Erythroblast (primary cell): Measurements from ENCODE around the gene POM121L12.

Experiments
- DNase-seq, 2 experiments: peaks; one replicate each; lab custom pipeline; 2025; lab: John Stamatoyannopoulos, UW
- GATA1 ChIP-seq: IDR thresholded peaks from 2 replicates; pipeline ENCODE4 v1.6.1; 2011; ENCODE audit warnings: low read depth, mild to moderate bottlenecking, control low read depth, low read length, moderate library complexity
- POLR2A ChIP-seq: IDR thresholded peaks from 2 replicates; pipeline ENCODE4 v1.6.1; 2011; ENCODE audit warnings: mild to moderate bottlenecking, low read length

Gene POM121L12

DNA sequence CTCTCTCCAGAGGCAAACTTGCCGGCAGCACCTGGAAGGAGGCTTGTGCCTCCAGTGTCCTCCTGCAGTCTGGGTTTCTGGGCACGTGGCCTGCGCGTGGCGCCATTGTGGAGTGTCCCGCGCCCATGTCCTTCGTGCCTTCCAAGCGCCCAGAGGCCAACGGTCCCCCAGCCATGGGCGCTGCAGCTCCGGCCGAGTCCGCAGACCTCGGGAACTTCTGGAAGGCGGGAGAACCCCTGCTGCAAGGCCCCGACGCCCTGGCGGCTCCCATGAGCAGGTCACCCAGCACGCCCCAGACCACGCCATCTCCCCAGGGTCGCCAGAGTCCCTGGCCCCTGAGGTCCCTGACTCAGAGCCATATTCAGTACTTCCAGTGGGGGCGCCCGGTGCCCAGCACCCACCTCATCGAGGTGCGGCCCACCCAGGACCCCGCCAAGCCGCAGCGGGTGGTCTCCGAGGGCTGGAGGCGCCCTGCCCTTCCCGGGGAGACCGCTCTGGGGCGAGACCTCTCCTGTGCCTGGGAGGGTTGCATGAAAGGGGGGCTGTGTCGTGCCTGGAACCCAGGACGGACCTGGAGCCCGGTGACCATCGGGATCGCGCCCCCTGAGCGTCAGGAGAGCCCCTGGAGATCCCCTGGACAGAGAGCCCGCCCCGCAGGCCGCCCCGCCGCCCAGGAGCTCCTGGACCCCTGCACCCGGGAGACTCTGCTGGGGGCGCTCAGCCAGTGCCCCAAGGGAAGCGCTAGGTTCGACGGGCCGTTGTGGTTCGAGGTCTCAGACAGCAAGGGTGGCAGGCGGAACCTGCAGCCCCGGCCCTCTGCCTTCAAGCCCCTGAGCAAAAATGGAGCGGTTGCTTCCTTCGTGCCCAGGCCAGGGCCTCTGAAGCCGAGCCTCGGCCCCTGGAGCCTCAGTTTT lies at the start of gene POM121L12:
Gene POM121L12, plus strand, starts transcription at position 135 of the 914 bp plus-strand sequence. Its CDS starts 39 bp downstream, at position 174.
- no peak for DNase-seq

DNA sequence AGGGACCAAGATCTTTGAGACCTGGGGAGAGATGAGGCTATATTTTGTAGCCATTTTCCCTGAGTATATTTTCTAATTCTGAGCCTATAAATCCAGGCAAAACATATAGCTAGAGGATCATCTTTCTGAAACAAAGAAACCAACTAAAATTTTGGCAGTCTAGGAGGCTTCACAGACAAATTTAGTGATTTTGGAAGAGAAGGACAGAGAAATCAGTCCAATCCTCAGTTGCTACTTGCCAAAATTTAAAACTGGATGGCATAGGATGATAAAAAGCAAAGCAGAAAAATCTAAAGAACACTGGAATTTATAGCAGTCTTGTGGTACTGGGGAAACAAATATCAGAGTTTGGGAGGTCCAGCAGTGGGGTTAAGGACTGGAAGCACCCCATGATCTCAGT lies 43.4 kb upstream of the POM121L12 start:
- TF ChIP-seq GATA1: no peak
- no peak for TF ChIP-seq POLR2A

More for the DNA sequence above, at the start of gene POM121L12:
- no peak for TF ChIP-seq POLR2A
- TF ChIP-seq GATA1: no peak

DNA sequence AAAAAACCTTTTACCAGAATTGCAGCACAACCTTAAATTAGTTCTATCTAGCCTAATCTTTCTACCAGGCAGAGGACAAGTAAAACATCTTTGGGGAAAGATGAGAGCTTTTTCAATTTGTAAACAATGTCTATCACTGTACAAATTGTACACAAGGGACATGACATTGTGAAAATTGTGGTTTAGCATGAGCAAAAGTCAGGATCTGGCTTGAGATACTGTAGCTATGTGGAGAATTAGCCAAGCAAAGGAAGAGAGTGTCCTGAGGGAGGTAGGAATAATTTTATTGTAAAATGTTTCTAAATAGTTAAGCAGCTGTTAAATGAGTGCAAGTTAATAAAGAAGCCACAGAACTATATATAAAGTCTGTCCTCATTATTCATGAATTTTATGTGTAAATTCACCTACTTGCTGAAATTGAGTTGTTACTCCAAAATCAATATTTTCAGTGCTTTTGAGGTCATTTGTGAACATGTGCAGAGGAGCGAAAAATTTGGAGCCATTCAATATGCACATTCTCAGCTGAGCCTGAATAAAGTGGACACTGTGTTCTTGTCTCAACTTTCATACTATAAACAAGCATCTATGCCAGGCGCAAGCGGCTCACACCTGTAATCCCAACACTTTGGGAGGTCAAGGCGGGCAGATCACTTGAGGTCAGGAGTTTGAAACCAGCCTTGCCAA lies 42.8 kb upstream of the POM121L12 start:
- TF ChIP-seq POLR2A (no peak), GATA1 (no peak)

More for the DNA sequence above, 43.4 kb upstream of the POM121L12 start:
- DNase-seq: no peak

DNA sequence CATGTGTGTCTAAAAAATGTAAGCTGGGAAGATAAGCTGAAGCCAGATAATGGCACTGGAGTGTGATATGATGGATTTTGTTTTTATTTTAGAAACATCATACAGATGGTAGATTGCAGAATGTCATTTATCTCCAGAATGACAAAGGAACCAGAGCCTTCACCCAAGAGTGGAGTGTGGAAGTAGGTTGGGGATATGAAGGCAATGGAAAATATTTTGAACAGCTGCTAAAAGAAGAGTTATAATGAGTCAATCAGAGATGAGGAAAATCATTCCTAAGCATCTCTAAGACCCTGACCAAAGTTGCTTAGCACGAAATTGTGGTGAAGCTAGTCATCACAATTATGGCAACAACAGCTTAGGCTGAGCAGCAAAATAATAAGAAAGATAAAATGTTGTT lies 39.8 kb upstream of the POM121L12 start:
- DNase-seq: no peak
- TF ChIP-seq GATA1 (no peak), POLR2A (no peak)

More for the DNA sequence above, 42.8 kb upstream of the POM121L12 start:
- DNase-seq: no peak

DNA sequence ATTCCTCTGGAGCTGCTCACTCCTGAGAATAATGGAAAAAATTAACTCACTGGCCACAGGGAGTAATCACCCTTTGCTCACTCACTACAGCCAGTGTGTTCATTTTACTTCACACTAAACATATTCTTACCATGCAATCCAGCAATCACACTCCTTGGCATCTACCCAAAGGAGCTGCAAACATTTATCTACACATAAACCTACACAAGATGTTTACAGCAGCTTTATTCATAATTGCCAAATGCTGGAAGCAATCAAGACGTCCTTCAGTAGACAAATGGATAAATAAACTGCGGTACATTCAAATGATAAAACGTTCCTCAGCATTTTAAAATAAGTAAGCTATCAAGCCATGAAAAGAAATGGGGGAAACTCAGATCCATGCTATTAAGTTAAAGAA lies 34.2 kb upstream of the POM121L12 start:
- TF ChIP-seq POLR2A (no peak), GATA1 (no peak)
- no peak for DNase-seq

DNA sequence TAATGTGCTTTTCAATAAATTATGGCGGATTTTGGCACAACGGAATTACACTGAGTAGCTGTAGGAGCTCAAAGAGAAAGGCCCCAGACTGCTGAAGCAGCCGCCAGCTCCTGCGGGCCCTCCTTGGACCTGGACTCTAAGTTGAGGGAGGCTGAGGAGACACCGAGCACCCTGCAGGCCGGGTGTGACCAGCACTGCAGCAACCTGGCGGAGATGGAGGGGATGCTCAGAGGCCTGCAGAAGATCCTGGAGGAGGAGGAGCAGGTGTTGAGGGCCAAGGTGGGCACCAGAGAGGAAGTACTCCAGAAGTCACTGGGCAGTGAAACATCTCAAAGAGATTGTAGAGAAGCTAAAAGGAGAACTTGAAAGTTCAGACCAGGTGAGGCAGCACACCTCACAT lies 33.0 kb upstream of the POM121L12 start:
- TF ChIP-seq GATA1: no peak
- TF ChIP-seq POLR2A: no peak
- DNase-seq: no peak

DNA sequence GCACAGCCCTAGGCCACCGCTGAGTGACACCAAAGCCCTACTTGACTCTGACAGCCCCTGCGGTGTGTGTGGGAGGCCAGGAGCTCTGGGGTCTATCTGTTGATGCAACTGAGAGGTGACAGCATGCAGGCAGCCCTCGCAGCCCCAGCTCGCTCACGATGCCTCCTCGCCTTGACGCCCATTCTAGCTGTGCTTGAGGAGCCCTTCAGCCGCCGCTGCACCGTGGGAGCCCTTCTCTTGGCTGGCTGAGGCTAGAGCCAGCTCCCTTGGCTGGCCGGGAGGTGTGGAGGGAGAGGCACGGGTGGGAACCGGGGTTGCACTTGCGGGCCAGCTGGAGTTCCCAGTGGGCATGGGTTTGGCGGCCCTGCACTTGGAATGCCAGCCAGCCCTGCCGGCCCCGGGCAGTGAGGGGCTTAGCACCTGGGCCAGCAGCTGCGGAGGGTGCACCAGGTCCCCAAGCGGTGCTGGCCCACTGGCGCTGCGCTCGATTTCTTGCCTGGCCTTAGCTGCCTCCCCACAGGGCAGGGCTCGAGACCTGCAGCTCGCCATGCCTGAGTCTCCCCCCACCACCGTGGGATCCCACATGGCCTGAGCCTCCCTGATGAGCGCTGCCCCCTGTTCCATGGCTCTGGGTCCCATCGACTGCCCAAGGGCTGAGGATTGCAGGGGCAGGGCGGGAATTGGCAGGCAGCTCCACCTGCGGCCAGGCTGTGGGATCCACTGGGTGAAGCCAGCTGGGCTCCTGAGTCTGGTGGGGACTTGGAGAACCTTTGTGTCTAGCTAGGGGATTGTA lies 31.6 kb upstream of the POM121L12 start:
- TF ChIP-seq GATA1 (no peak), POLR2A (no peak)
- DNase-seq: no peak

DNA sequence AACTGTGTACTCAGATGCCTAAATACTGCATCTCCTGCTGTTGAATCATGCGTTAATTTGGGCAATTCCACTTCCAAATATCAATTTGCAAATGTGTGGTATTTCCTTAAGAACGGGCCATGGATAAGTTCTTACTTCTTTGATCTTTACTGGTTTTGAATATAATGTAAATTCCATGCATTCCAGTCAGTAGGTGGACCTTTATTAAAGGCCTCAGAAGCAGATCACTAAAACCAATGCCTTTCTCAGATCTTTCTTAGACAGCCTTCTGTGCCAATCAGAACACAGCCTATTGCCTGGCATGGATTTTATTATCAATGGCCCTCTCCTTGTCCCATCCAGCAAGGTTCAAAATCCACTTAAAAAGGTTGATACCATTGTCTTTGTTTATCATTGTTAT lies 21.5 kb upstream of the POM121L12 start:
- no peak for DNase-seq
- no peak for TF ChIP-seq GATA1
- no peak for TF ChIP-seq POLR2A

DNA sequence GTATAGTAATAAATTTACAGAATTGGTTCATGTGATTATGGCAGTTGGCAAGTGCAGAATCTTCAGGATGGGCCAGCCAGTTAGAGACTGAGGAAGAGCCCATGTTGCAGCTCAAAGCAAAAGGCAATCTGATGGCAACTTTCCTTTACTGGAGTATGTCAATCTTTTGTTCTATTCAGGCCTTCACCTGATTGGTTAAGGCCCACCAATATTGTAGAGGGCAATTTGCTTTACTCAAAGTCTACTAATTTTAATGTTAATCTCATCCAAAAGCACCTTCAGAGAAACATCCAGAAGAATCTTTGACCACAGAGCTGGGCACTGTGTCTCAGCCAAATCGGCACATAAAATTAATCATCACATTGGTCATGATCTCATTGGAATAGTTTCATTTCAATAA lies 20.0 kb upstream of the POM121L12 start:
- no peak for DNase-seq
- TF ChIP-seq POLR2A: no peak
- no peak for TF ChIP-seq GATA1

DNA sequence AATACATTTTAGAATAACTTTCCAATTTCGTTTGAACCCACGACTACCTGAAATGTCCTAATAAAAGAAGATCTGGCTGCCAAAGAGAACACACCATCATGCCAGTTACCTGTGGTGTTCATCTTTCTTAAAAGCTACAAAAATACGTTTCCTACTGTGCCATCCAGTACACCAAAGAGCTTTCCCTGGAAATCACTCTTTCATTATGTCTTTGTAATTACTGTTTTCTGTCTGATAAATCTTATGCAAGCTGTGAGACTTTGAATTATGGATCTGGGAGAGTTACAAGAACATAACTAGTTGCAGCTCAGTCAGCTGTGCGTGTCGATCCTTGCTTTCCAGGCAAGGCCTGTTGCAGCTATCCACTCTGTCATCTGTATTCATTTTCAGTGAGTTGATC lies 12.5 kb upstream of the POM121L12 start:
- TF ChIP-seq GATA1: no peak
- no peak for TF ChIP-seq POLR2A
- no peak for DNase-seq

DNA sequence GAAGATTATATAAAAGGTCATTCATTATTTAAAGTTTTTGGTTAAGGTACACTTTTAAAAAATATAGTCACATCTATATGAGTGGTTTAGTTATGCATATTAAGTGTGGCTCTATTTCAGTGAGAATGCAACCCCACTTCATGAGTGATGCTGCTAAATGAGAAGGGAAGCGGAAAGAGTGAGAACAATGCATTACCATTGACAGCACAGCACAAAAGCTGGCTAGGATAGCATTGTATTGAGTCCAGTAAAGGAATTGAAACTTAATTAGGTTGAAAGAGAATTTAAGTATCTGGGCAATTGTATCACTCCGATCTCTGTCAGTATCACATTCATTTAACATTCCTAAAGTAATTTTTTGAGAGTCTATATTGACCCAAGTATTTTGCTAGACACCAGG lies 13.2 kb downstream of the POM121L12 start:
- TF ChIP-seq POLR2A: no peak
- no peak for TF ChIP-seq GATA1
- no peak for DNase-seq

DNA sequence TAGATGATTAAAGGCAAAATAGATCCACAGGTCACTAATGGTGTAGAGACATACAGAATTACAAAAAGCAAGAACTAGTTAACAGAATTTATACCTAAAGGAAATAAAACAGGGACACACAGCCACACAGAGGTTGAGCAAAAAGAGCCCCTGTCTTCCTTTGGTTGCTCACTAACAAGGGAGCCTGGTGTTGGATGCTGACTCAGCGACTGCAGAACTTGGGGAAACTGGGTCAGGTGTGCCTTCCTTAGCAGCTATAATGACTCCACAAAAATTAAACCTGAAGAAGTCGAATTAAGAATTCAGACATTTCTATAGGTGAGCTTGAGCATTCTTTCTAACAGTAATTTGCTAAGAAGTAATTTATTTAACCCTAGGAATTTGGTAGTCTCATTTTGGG lies 15.0 kb downstream of the POM121L12 start:
- TF ChIP-seq GATA1: no peak
- TF ChIP-seq POLR2A: no peak
- DNase-seq: no peak

DNA sequence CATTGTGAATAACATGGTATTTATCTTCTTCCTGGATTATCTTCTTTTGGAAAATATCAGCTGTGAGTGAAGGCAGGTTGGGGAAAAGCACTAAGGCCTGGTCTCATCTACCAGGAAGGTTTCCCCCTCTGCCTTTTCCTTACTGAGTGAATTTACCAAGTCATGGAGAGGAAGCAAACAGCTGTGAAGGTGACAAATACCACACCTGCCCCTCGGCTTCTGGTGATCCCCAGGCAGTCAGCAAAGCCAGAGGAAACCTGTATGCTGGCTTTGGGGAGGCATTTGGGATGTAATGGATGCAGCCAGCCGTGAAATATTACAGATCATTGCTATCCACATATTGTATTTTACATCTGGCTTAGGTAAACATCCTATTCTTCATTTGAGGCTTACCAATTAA lies 24.2 kb downstream of the POM121L12 start:
- TF ChIP-seq POLR2A (no peak), GATA1 (no peak)
- no peak for DNase-seq
